Fibroblast of mammary gland (primary cell): ENCODE data around the gene TNS1.

Experiments
- DNase-seq: peaks from one replicate; pipeline ENCODE4 v3.0.0-alpha.2; 2010; ENCODE audit warnings: low read depth
- H3K4me3 ChIP-seq: 2 replicates; pipeline ENCODE4 v1.5.1; 2011; ENCODE audit warnings: low read depth, mild to moderate bottlenecking, low read length, moderate library complexity; ENCODE audit not compliant: control insufficient read depth
- TF ChIP-seq, protein P1 (sequence below): conservative IDR thresholded peaks from 2 replicates; pipeline ENCODE4 v1.5.1; 2011; ENCODE audit warnings: low read depth, low read length, inconsistent platforms; ENCODE audit not compliant: control insufficient read depth, insufficient read depth

Gene TNS1

DNA sequence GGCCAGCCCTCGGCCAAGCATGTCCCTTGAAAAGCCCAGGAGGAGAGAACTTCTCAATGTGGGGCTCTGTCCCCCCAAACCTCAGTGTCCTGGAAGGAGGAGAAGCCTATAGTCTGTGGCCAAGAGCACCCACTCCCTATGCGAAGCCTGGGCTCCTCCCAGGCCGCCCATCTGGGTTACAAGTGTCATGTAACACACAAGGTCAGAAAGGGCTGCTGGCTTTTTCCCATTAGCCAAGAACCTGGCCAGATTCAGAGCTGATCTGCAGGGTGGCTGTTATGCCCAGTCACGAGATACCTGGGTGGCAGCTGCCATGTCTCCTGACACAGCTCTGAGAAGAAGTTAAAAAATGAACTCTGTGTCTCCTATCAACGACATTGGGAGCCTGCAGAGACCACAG lies 170.7 kb downstream of the TNS1 start:
- H3K4me3 ChIP-seq: no peak overlapping the region
- TF ChIP-seq, protein P1, sequence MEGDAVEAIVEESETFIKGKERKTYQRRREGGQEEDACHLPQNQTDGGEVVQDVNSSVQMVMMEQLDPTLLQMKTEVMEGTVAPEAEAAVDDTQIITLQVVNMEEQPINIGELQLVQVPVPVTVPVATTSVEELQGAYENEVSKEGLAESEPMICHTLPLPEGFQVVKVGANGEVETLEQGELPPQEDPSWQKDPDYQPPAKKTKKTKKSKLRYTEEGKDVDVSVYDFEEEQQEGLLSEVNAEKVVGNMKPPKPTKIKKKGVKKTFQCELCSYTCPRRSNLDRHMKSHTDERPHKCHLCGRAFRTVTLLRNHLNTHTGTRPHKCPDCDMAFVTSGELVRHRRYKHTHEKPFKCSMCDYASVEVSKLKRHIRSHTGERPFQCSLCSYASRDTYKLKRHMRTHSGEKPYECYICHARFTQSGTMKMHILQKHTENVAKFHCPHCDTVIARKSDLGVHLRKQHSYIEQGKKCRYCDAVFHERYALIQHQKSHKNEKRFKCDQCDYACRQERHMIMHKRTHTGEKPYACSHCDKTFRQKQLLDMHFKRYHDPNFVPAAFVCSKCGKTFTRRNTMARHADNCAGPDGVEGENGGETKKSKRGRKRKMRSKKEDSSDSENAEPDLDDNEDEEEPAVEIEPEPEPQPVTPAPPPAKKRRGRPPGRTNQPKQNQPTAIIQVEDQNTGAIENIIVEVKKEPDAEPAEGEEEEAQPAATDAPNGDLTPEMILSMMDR: no peak
- DNase-seq: no peak

DNA sequence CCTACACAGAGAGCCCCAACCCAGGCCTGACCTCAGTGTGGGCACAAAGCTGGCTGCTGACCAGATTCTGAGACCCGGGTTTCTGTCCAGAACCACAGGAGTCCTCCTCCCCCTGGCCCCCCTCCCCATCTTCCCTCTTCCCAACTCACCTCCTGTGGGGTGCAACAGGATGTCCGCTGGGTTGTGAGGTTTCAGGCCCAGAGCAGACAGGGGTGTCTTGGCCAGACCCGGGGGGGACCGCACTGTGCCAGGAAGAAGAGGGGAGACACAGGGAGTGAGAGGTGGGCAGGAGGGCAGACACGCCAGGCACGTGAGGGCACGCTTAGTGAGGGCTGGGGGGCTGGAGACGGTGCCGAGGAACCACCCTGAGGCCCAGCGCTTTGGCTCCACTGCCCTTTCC lies 171.5 kb downstream of the TNS1 start:
- DNase-seq: no peak
- TF ChIP-seq, protein P1: no peak
- no peak overlapping the region for H3K4me3 ChIP-seq

DNA sequence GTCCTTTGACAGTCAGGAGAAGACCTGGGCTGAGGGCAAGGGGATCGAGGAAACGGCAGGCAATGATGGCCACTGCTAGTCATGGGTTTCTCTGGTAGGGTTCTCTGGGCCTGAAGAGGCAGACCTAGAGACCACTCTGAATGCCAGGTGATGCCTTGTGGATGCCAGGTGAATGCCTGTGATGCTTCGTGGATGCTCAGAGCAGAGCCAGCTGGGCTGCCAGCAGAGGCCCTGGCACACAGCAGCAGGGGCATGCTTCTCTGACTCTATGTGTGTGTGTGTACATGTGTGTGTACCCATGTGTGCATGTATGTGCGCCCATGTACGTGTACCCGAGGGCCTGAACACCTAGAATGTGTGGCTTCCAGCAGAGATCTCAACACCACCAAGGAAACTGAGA lies 172.0 kb downstream of the TNS1 start:
- no peak for DNase-seq
- TF ChIP-seq, protein P1: no peak
- no peak overlapping the region for H3K4me3 ChIP-seq

DNA sequence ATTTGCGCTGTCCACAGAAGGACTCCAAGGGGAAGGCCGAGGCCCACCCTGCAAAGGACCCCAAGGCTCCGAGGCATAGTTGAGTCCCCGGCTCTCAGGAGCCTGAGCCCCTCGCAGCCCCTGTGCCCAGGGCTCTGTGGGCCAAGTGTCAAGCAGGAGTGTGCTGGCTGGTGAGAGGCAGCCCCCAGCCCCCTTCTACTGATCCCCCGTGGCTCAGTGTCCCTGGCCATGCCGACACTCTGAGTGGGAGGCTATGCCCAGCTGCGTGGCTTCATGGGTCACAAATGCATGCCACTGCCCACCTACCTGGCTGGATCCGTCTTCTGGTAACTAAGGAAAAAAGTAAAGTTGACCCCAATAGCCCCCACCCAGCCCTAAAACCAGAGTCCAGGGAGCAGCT lies 172.7 kb downstream of the TNS1 start:
- TF ChIP-seq, protein P1: no peak
- no peak overlapping the region for H3K4me3 ChIP-seq
- DNase-seq: no peak

DNA sequence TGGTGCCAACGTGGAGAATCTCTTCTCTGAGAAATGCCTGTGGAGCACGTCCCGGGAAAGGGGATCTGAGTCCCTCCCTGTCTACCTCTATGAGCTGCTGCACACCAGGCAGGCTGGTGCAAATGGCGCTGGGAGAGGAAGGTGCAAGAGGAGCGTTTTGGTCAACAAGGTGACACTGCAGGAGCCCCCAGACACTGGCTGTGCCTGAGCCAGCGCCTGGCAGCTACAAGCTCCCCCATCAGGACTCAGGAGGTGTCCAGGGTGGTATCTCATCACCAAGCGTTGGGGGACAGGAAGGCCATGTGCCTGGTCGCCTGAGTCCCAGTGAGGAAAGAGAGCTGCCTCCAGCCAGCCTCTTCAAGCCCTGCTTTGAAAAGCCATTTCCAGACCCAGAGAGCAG lies 173.4 kb downstream of the TNS1 start:
- TF ChIP-seq, protein P1: no peak
- no peak overlapping the region for H3K4me3 ChIP-seq
- DNase-seq: no peak

DNA sequence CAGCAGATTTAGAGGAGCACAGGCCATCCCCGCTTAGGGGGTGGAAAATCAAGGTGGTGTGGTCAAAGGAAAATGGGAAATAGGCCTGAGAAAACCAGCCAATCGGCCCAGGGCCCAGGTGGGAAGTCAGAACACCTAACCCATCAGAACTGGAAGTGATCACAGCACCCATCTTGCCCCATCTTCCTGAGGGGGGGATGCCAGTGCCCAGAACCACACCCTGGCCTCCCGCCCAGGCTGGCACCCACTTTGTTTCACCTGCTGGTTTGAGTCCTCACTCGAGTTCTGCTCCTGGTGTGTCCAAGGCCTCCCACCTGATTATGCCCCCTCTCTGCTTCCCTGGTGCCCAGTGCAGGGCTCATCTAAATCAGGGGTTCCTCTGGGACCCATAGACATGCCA lies 174.5 kb downstream of the TNS1 start:
- TF ChIP-seq, protein P1: no peak
- no peak for DNase-seq
- H3K4me3 ChIP-seq: no peak overlapping the region
